AML-193 (cell line): ENCODE measurements around the gene GEMIN8.

Source experiments
- DNase-seq, 2 experiments: peaks; one replicate each; lab custom pipeline; 2025; lab: John Stamatoyannopoulos, UW

GEMIN8 gene

GRCh38 chrX:14029425-14030173, at the start of gene GEMIN8:
GEMIN8 (minus strand) TSS chrX:14029892; CDS start chrX:14021478, 8,414 bp downstream.
- DNase-seq: peak; percentile 34 to 44

- DNase-seq: no peak
Measured at GRCh38 chrX:14076639-14077038, 46.9 kb upstream of the GEMIN8 start.

- no peak for DNase-seq
Measured at GRCh38 chrX:14073556-14073955, 43.9 kb upstream of the GEMIN8 start.

GRCh38 chrX:14073071-14073470, 43.4 kb upstream of the GEMIN8 start:
- DNase-seq: no peak

GRCh38 chrX:14065800-14066199, 36.1 kb upstream of the GEMIN8 start:
- no peak for DNase-seq

- no peak for DNase-seq
Measured at GRCh38 chrX:14064626-14065432, 35.1 kb upstream of the GEMIN8 start.

- no peak for DNase-seq
Measured at GRCh38 chrX:14062524-14062923, 32.8 kb upstream of the GEMIN8 start.

GRCh38 chrX:14056206-14056605, 26.5 kb upstream of the GEMIN8 start:
- DNase-seq: no peak

- no peak for DNase-seq
Measured at GRCh38 chrX:14051416-14051815, 21.7 kb upstream of the GEMIN8 start.

- DNase-seq: no peak
Measured at GRCh38 chrX:14050709-14051108, 21.0 kb upstream of the GEMIN8 start.

- DNase-seq: no peak
Measured at GRCh38 chrX:14043209-14043608, 13.5 kb upstream of the GEMIN8 start.

GRCh38 chrX:14039344-14039743, 9.7 kb upstream of the GEMIN8 start:
- peak; percentile 22 to 49 for DNase-seq

- peak; percentile 30 to 34 for DNase-seq
Measured at GRCh38 chrX:14038375-14039085, 8.8 kb upstream of the GEMIN8 start.

GRCh38 chrX:14032406-14032805, 2.7 kb upstream of the GEMIN8 start:
- peak; percentile 22 to 38 for DNase-seq

GRCh38 chrX:14030174-14030530, 460 bp upstream of the GEMIN8 start:
- DNase-seq: no peak

- DNase-seq: no peak
Measured at GRCh38 chrX:14029039-14029424, 660 bp downstream of the GEMIN8 start.

- no peak for DNase-seq
Measured at GRCh38 chrX:14028473-14028872, 1.2 kb downstream of the GEMIN8 start.

GRCh38 chrX:14027511-14028019, 2.1 kb downstream of the GEMIN8 start:
- peak in 1 of 2 experiments; percentile 25 for DNase-seq

GRCh38 chrX:14027036-14027435, 2.7 kb downstream of the GEMIN8 start:
- no peak for DNase-seq

- DNase-seq: no peak
Measured at GRCh38 chrX:14026121-14026520, 3.6 kb downstream of the GEMIN8 start.

GRCh38 chrX:14022019-14022418, 7.7 kb downstream of the GEMIN8 start:
- DNase-seq: no peak

- no peak for DNase-seq
Measured at GRCh38 chrX:14017399-14017798, 12.3 kb downstream of the GEMIN8 start.
